Muscle layer of duodenum (tissue), 2 donors: ENCODE data around the gene PPM1J.
A peak's percentile ranks its signal among the peaks of the same experiment; 100 is the strongest.

Source experiments
- H3K27ac ChIP-seq: one replicate; pipeline ENCODE4 v1.7.0; 2013; ENCODE audit warnings: mild to moderate bottlenecking, low read length
- H3K27me3 ChIP-seq: one replicate; pipeline ENCODE4 v1.7.0; 2013; ENCODE audit warnings: low read depth, mild to moderate bottlenecking, control low read depth, low read length
- H3K36me3 ChIP-seq, 2 donors: one replicate each; pipeline ENCODE4 v1.7.0; 2013; ENCODE audit warnings: low read length in 2 of 2, control low read depth in 1 of 2, mild to moderate bottlenecking in 1 of 2; ENCODE audit not compliant: insufficient read depth in 2 of 2, control insufficient read depth in 1 of 2
- H3K4me1 ChIP-seq, 2 donors: one replicate each; pipeline ENCODE4 v1.7.0; 2013; ENCODE audit warnings: low read length in 2 of 2, mild to moderate bottlenecking in 2 of 2, control low read depth in 1 of 2, moderate library complexity in 1 of 2; ENCODE audit not compliant: insufficient read depth in 2 of 2, control insufficient read depth in 1 of 2
- H3K4me3 ChIP-seq, 2 donors: one replicate each; pipeline ENCODE4 v1.7.0; 2013; ENCODE audit warnings: low read length in 2 of 2, low read depth in 1 of 2, mild to moderate bottlenecking in 1 of 2
- H3K9me3 ChIP-seq, 2 donors: one replicate each; pipeline ENCODE4 v1.7.0; 2013; ENCODE audit warnings: low read length in 2 of 2, control low read depth in 1 of 2, mild to moderate bottlenecking in 1 of 2; ENCODE audit not compliant: control insufficient read depth in 1 of 2
- donor health status: healthy.

The PPM1J gene, protein sequence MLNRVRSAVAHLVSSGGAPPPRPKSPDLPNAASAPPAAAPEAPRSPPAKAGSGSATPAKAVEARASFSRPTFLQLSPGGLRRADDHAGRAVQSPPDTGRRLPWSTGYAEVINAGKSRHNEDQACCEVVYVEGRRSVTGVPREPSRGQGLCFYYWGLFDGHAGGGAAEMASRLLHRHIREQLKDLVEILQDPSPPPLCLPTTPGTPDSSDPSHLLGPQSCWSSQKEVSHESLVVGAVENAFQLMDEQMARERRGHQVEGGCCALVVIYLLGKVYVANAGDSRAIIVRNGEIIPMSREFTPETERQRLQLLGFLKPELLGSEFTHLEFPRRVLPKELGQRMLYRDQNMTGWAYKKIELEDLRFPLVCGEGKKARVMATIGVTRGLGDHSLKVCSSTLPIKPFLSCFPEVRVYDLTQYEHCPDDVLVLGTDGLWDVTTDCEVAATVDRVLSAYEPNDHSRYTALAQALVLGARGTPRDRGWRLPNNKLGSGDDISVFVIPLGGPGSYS

DNA sequence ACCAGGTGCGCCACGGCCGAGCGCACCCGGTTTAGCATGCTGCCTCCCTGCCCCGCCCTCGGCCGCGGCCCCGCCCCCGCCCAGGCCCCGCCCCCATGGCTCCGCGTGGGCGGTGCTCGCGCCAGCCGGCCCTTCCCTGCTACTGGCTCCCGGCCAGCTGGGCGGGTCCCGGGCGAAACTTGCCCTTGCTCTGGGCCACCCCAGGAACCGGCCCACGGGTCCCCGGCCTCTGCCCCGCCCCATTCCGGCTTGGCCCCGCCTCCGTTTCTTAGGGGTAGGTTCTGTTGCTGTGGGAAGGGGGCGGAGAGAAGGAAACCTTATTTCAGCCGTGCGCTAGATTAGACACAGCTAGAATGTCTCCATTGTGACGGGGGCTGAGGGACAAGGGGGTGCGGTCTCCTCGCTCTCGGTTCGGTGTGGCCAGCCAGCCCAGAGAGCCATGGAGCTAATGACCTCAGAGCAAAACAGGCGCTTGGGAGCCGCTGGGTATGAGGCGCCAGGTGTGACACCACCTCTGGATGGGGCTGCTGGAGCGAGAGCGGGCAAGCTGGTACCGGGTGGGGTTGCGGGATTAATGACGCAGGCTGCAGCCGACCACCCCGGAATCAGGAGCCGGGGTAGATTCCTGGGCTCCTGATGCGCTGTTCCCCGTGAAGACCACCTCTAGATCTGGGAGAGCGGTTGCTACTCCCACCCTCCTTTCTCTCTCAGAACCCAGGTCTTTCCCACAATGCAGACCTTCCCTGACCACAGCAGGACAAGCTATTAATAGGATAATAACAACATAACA lies at the start of gene PPM1J:
PPM1J (minus strand) TSS at position 69 of the 790 bp plus-strand sequence; CDS start at position 38, 31 bp downstream.
- Histone ChIP-seq H3K4me3 (peak within 1 kb of the TSS; percentile 72 to 79), H3K36me3 (no peaks in the 10 kb centered on the region), H3K4me1 (peaks cover 3 to 31% of the 10 kb centered on the region in 2 donors), H3K27ac (no peak within 1 kb of the TSS), H3K9me3 (no peaks in the 10 kb centered on the region), H3K27me3 (peaks cover 3% of the 10 kb centered on the region)

DNA sequence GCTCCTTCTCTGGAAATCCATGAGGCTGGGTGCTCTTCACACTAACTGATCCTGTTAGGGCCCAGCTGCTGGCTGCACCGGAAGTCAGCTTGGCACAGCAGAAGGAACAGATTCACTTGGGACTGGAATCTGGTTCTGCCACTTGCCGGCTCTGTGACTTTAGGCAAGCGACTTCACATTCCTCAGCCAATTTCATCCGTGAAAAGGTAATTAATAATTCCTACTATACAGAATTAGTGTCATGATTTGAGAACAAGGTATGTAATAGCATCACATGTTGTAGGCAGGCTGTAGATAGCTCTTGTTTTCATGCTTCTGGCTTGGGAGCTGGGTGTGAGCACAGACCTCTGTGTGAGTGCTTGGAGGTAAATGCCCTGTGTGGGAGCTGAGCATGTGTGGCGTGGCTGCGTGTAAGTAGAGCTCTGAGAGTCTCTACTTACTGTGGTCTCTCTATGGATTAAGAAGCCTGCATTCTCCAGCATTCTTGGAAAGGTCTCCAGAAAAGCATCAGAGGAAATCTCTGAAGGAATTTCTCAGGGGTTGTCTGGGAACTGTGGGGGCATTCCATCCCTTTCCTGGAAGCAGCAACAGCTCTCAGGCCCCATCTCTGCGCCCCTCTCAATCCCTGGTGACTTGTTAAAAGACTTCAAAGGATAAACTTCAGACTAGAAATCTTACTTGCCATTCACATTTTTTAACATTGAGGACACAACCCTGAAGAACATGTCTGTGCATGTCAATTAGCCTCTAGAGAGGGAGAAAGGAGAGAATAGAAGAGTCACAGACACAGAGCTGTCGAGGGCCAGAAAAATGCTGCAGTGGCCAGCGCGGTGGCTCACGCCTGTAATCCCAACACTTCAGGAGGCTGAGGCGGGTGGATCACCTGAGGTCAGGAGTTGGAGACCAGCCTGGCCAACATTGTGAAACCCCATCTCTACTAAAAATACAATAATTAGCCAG lies 47.7 kb upstream of the PPM1J start:
- H3K36me3 ChIP-seq: no peaks in the 10 kb centered on the region
- no peaks in the 10 kb centered on the region for H3K27me3 ChIP-seq
- H3K4me1 ChIP-seq: no peaks in the 10 kb centered on the region
- no peaks in the 10 kb centered on the region for H3K9me3 ChIP-seq
- no peak overlapping the region for H3K27ac ChIP-seq
- H3K4me3 ChIP-seq: no peak overlapping the region

DNA sequence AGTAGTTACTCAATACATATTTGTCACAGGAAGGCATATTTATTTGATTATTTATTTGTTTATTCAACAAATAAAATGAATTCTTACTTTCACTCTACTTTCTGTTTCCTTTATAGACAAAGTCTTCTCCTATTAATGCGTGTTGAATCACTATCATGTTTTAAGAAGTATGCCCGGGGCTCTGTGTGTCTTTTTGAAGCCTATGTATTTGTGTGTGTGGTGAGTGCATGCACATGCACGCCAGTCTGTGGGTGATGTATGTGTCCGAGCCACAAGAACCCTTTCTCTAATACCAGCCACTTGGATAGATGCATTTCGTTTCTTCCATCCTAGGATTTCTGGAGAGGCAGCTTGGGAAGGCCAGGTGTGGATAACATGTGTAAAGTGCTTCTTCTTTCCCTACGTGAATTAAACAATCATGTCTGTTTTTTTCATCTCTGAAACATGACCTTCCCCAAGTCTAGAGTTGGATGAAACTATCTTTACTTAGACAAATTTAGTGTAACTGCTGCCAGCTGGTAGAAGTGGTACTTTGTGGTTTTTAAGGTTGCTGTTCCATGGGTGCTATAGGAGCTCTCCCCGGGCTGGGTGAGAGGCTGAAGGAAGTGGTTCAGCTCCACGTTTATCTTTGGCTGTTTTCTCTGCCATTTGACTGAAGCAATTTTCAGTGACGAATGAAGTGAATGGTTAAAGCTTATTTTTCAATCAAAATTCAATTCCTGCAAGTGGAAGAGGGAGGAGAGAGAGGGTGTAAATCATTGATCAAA lies 46.8 kb upstream of the PPM1J start:
- Histone ChIP-seq H3K36me3 (no peaks in the 10 kb centered on the region), H3K27me3 (no peaks in the 10 kb centered on the region), H3K4me1 (no peaks in the 10 kb centered on the region), H3K4me3 (no peak overlapping the region), H3K27ac (no peak overlapping the region), H3K9me3 (no peaks in the 10 kb centered on the region)

DNA sequence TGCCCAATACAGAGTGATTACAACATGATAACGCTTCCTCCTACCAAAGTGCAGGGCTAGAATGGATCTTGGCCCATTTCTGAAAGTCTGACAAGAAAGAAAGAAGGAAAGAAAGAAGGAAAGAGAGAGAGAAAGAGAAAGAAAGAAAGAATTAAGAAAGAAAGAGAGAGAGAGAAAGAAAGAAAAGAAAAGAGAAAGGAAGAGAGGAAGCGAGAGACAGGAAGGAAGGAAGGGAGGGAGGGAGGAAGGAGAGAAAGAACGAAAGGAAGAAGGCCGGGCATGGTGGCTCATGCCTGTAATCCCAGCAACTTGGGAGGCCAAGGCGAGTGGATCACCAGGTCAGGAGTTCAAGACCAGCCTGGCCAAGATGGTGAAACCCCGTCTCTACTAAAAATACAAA lies 44.1 kb upstream of the PPM1J start:
- Histone ChIP-seq H3K4me1 (no peaks in the 10 kb centered on the region), H3K9me3 (peaks cover 0 to 7% of the 10 kb centered on the region in 2 donors), H3K36me3 (no peaks in the 10 kb centered on the region), H3K27me3 (no peaks in the 10 kb centered on the region), H3K4me3 (no peak overlapping the region), H3K27ac (no peak overlapping the region)

DNA sequence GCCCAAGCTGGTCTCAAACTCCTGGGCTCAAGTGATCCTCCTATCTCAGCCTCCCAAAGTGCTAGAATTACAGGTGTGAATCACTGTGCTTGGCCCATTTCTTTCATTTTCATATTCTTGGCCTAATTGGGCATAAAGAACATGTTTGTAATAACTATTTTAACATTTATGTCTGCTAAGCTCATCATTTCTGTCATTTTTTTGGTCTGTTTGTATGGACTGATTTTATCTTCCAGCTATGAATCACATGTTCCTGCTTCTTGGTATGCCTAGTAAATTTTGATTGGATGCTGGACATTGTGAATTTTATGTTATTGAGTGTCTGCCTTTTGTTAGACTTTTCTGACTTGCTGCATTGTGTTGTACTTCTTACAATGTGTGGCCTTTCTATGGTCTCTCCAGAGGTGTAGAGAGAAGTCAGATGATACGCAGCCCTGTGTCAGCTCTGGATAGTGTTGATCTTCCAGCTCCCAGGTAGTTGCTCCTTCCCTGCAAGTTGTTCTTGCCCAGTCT lies 39.0 kb upstream of the PPM1J start:
- Histone ChIP-seq H3K27ac (no peak overlapping the region), H3K4me1 (no peaks in the 10 kb centered on the region), H3K36me3 (no peaks in the 10 kb centered on the region), H3K27me3 (no peaks in the 10 kb centered on the region), H3K4me3 (no peak overlapping the region), H3K9me3 (peaks cover 0 to 7% of the 10 kb centered on the region in 2 donors)

DNA sequence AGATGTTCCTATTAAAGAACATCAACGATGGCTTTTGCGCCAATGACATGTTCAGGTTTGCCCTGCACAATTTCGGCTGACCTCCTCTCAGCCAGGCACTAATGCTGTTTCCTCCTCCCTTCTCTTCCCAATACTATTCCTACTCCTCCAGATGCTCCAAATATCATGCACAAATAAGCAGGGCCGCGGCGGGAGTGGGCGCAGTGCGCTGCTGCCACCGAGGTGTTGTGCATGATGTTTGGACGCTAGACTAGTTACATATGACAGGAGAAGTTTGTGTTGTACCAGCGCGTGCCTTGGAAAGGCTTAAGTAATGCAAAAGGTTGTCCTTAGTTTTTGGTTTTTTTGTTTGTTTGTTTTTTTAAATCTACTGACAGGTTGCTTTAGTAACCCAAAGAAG lies 33.3 kb upstream of the PPM1J start:
- peaks cover 0 to 11% of the 10 kb centered on the region in 2 donors for H3K4me1 ChIP-seq
- no peak overlapping the region for H3K4me3 ChIP-seq
- H3K27me3 ChIP-seq: peaks cover 14% of the 10 kb centered on the region
- H3K9me3 ChIP-seq: no peaks in the 10 kb centered on the region
- no peaks in the 10 kb centered on the region for H3K36me3 ChIP-seq
- H3K27ac ChIP-seq: no peak overlapping the region

DNA sequence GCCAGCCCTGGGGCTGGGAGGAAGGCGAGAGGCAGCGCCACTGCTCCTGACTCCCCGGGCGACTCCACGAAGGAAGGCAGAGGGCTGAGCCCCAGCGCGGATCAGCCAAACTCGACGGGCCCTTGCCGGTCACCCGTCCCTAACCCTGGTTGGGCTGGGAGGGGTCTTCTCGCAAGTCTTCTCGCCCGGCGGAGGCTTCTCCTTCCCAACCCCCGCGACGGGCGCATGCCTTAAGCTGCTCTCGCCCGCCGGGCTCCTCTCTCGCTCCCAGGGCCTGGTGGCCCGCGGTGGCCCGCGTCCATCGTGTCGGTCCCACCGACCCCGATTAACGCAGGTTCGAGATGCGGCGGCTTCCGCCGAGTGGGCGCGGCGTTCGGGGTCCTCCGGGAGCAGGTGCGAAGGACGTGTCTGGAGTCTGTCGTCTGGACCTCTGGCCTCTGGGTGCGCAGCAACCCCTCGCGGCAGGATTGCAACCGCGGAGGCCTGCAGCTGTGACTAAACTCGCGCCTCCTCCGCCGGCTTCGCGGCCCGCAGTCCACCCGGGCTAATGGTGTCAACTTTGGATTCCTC lies 29.0 kb upstream of the PPM1J start:
- Histone ChIP-seq H3K27ac (no peak overlapping the region), H3K9me3 (no peaks in the 10 kb centered on the region), H3K27me3 (peaks cover 26% of the 10 kb centered on the region), H3K36me3 (no peaks in the 10 kb centered on the region), H3K4me1 (peaks cover 0 to 12% of the 10 kb centered on the region in 2 donors), H3K4me3 (peak overlapping the region in 1 of 2 donors; percentile 57)

DNA sequence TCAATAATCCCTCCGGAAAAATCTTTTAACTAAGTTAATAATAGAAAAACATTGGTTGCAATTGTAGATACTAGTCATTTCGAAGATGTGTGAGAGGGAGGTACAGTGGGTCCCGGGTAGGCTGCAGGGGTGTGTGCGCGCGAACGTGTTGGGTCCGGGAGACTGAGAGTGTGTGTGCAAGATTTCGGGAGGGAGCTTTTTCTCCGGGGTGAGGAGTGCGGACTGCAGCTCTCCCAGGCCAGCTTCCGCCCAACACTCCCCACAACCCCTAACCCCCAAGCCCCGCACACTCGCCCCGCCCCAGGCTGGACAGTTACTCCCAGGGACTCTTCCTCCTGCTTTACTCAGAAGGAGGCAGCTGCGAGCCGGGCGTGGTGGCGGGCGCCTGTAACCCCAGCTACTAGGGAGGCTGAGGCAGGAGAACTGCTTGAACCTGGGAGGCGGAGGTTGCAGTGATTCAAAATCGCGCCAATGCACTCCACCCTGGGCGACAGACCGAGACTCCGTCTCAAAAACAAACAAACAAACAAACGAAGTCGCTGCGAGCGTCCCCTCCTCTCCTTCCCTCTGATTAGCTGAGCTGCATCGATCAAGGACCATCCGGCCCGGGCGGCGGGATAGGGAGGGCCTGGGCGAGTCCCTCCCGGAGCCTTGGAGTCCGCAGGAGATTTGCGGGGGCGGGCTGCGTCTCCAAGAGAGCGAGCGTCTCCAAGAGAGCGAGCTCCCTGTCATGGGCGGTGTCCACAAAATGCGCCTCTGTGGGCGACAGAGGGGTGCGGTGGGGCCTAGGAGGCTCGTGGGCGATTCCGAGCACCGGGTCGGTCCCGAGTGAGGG lies 28.3 kb upstream of the PPM1J start:
- H3K4me3 ChIP-seq: peak overlapping the region in 1 of 2 donors; percentile 57
- H3K36me3 ChIP-seq: no peaks in the 10 kb centered on the region
- no peaks in the 10 kb centered on the region for H3K9me3 ChIP-seq
- no peak overlapping the region for H3K27ac ChIP-seq
- peaks cover 26% of the 10 kb centered on the region for H3K27me3 ChIP-seq
- peaks cover 0 to 12% of the 10 kb centered on the region in 2 donors for H3K4me1 ChIP-seq

DNA sequence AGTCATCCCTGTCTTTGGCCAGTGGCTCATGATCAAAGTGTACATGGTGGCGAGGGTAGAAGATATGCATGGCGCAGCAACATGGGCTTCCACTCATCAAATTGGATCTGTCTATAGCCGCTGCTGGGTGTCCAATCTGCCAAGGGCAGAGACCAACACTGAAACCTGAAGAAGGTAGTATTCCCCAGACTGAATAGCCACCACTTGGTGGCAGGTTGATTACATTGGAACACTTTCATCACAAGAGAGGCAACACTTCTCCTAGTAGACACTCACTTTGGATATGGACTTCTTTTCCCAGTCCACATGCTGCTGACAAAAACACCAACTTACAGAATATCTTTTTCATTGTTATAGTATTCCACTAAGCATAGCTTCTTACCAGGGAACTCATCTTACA lies 22.4 kb upstream of the PPM1J start:
- H3K4me1 ChIP-seq: no peaks in the 10 kb centered on the region
- H3K27me3 ChIP-seq: peaks cover 5% of the 10 kb centered on the region
- no peak overlapping the region for H3K4me3 ChIP-seq
- no peak overlapping the region for H3K27ac ChIP-seq
- no peaks in the 10 kb centered on the region for H3K36me3 ChIP-seq
- no peaks in the 10 kb centered on the region for H3K9me3 ChIP-seq
